Choroid plexus epithelial cell (primary cell): ENCODE data around the gene PIP4K2A.

Experiments used
- DNase-seq: peaks from one replicate; pipeline ENCODE4 v3.0.0-alpha.2; 2010; ENCODE audit warnings: low read depth
- H3K4me3 ChIP-seq: 2 replicates; pipeline ENCODE4 v1.5.1; 2011; ENCODE audit warnings: low read depth, mild to moderate bottlenecking, control low read depth, low read length, moderate library complexity
- CTCF ChIP-seq: conservative IDR thresholded peaks from 2 replicates; pipeline ENCODE4 v1.5.1; 2011; ENCODE audit warnings: low read depth, mild to moderate bottlenecking, control low read depth, inconsistent platforms, low read length, moderate library complexity

Gene PIP4K2A

GRCh38 chr10:22658745-22659410 is 55.5 kb downstream of the PIP4K2A start:
- TF ChIP-seq CTCF: no peak
- peak; percentile 59 for DNase-seq
- H3K4me3 ChIP-seq: no peak overlapping the region

GRCh38 chr10:22657566-22658225 is 56.7 kb downstream of the PIP4K2A start:
- no peak overlapping the region for H3K4me3 ChIP-seq
- TF ChIP-seq CTCF: no peak
- DNase-seq: peak; percentile 89

- no peak for DNase-seq
- TF ChIP-seq CTCF: no peak
- no peak overlapping the region for H3K4me3 ChIP-seq
Observed at GRCh38 chr10:22657024-22657423, 57.4 kb downstream of the PIP4K2A start.

GRCh38 chr10:22656036-22656435 is 58.3 kb downstream of the PIP4K2A start:
- TF ChIP-seq CTCF: no peak
- no peak overlapping the region for H3K4me3 ChIP-seq
- no peak for DNase-seq

- peak; percentile 93 for DNase-seq
- H3K4me3 ChIP-seq: no peak overlapping the region
- peak; percentile 48 for TF ChIP-seq CTCF
Observed at GRCh38 chr10:22655312-22655981, 58.9 kb downstream of the PIP4K2A start.

GRCh38 chr10:22652988-22653481 is 61.3 kb downstream of the PIP4K2A start:
- DNase-seq: no peak
- TF ChIP-seq CTCF: no peak
- H3K4me3 ChIP-seq: no peak overlapping the region
